ENCODE results near the gene ATP6V1G2.
"Not testable (repeated sequence)": the region's sequence is repeated elsewhere in the genome, so short reads cannot be mapped to it uniquely, and the experiment has no call there.

ATP6V1G2 gene

GRCh38 chr6:31528821-31529328, 17.5 kb downstream of the ATP6V1G2 start, which contains the start of gene MCCD1:
Gene MCCD1 (plus strand): TSS chr6:31528962. CDS start chr6:31529015, 53 bp downstream.
- no peak for DNase-seq

- DNase-seq, result no peak
Observed at GRCh38 chr6:31528307-31528777, 18.1 kb downstream of the ATP6V1G2 start.

GRCh38 chr6:31525932-31526591, 20.3 kb downstream of the ATP6V1G2 start:
- no peak for DNase-seq

GRCh38 chr6:31525553-31525931, 20.9 kb downstream of the ATP6V1G2 start:
- no peak for DNase-seq

GRCh38 chr6:31521835-31522234, 24.6 kb downstream of the ATP6V1G2 start:
- DNase-seq, result no peak

- DNase-seq, result no peak
Observed at GRCh38 chr6:31513456-31514165, 32.8 kb downstream of the ATP6V1G2 start.

GRCh38 chr6:31510007-31510406, 36.4 kb downstream of the ATP6V1G2 start:
- DNase-seq, result no peak

GRCh38 chr6:31509036-31509435, 37.4 kb downstream of the ATP6V1G2 start:
- not testable (repeated sequence) for DNase-seq

- no peak for DNase-seq
Observed at GRCh38 chr6:31502586-31502985, 43.8 kb downstream of the ATP6V1G2 start.

GRCh38 chr6:31499648-31500047, 46.8 kb downstream of the ATP6V1G2 start:
- not testable (repeated sequence) for DNase-seq

GRCh38 chr6:31498748-31499147, 47.7 kb downstream of the ATP6V1G2 start:
- DNase-seq, result no peak

GRCh38 chr6:31497531-31498476, 48.6 kb downstream of the ATP6V1G2 start, which contains the start of gene MICB:
Gene MICB (plus strand): TSS chr6:31498145. CDS start chr6:31498194, 49 bp downstream.
- DNase-seq, result peak; percentile 84 to 85

GRCh38 chr6:31496826-31497225, 49.6 kb downstream of the ATP6V1G2 start:
- DNase-seq, result not testable (repeated sequence)

GRCh38 chr6:31495580-31495979, 50.8 kb downstream of the ATP6V1G2 start:
- DNase-seq, result no peak
